SH-SY5Y (cell line): ENCODE data around the gene SLC38A2.

Experiments used
- GATA2 ChIP-seq: IDR thresholded peaks from 2 replicates; pipeline ENCODE4 v1.6.1; 2011; ENCODE audit warnings: mild to moderate bottlenecking, low read depth, low read length
- GATA3 ChIP-seq: IDR thresholded peaks from 2 replicates; pipeline ENCODE4 v1.6.1; 2011; ENCODE audit warnings: low read depth, mild to moderate bottlenecking, low read length, moderate library complexity

DNA sequence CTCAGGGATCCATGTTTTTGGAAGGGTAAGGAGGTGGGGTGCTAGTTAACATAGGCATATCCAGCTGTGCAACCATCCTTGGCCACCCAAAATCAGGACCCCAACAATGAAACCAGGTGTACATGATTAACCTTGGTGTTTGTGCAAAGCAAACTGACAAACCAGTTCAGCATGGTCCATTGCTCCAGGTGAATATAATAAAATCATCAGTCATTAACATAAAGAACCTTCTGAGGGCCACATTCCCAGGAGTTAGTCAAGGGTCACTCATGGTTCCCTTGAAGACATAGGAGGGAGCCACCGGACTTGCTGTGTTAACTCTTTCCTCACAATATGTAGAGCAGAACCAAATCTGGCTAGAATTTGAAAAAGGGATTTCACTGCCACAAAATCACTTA, 17.8 kb downstream of the SLC38A2 start:
- TF ChIP-seq GATA3 (no peak), GATA2 (no peak)
